Measurements from ENCODE around the gene ENKD1. TPM values are rescaled to one million over a fixed set of nuclear protein-coding genes. Genes with fewer than 3 reads are reported as not detected.

ENKD1 gene
- total RNA-seq, 4 donors from 2014 or later: 10.6 to 26.3 (median 13.4) TPM

GRCh38 chr16:67657751-67658518, 8.6 kb downstream of the ENKD1 start:
- Histone ChIP-seq H3K27me3 (peaks cover 0 to 19% of the 10 kb centered on the region in 2 donors), H3K4me1 (peaks cover 0 to 30% (median 10%) of the 10 kb centered on the region in 4 donors), H3K27ac (no peak overlapping the region), H3K9me3 (no peaks in the 10 kb centered on the region), H3K36me3 (peaks cover 0 to 3% (median 0%) of the 10 kb centered on the region in 3 donors), H3K4me3 (no peak overlapping the region)
- TF ChIP-seq POLR2A (IDR thresholded peaks at IDR 0.05): no peak
- TF ChIP-seq, protein P1, sequence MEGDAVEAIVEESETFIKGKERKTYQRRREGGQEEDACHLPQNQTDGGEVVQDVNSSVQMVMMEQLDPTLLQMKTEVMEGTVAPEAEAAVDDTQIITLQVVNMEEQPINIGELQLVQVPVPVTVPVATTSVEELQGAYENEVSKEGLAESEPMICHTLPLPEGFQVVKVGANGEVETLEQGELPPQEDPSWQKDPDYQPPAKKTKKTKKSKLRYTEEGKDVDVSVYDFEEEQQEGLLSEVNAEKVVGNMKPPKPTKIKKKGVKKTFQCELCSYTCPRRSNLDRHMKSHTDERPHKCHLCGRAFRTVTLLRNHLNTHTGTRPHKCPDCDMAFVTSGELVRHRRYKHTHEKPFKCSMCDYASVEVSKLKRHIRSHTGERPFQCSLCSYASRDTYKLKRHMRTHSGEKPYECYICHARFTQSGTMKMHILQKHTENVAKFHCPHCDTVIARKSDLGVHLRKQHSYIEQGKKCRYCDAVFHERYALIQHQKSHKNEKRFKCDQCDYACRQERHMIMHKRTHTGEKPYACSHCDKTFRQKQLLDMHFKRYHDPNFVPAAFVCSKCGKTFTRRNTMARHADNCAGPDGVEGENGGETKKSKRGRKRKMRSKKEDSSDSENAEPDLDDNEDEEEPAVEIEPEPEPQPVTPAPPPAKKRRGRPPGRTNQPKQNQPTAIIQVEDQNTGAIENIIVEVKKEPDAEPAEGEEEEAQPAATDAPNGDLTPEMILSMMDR (IDR thresholded peaks at IDR 0.05): no peak
- DNase-seq: no peak

DNA sequence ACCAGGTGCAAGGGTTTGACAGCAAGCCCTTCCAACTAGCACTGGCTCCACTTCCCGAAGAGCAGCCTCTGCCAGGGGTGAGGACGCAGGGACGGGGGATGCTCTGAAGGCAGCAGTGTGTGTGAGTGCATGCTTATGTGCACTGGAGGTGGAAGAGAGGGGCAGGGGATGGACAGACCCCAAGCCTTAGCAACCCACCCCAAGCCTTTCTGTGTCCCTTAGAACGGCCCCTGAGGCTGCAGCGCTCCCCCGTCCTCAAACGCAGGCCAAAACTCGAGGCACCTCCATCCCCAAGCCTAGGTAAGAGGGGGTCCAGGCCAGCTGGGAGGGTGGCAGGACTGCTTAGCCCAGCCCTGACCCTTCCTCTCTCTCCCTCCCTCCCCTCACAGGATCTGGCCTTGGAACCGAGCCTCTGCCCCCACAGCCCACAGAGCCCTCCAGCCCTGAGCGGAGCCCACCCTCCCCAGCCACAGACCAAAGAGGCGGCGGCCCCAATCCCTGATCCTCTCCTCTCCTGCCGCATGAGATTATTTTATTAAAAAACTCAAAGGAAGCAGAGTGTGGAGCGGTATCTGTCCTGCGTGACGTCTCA, 9.4 kb downstream of the ENKD1 start:
- H3K27me3 ChIP-seq: peaks cover 0 to 19% of the 10 kb centered on the region in 2 donors
- no peaks in the 10 kb centered on the region for H3K9me3 ChIP-seq
- TF ChIP-seq, protein P1 (IDR thresholded peaks at IDR 0.05): no peak
- no peak for TF ChIP-seq POLR2A (IDR thresholded peaks at IDR 0.05)
- DNase-seq: no peak
- no peak overlapping the region for H3K4me3 ChIP-seq
- no peak overlapping the region for H3K27ac ChIP-seq
- peaks cover 0 to 3% (median 0%) of the 10 kb centered on the region in 3 donors for H3K36me3 ChIP-seq
- peaks cover 0 to 36% (median 10%) of the 10 kb centered on the region in 4 donors for H3K4me1 ChIP-seq

- no peaks in the 10 kb centered on the region for H3K9me3 ChIP-seq
- peaks cover 0 to 34% (median 8%) of the 10 kb centered on the region in 4 donors for H3K4me1 ChIP-seq
- DNase-seq: no peak
- peaks cover 0 to 3% (median 0%) of the 10 kb centered on the region in 3 donors for H3K36me3 ChIP-seq
- H3K27ac ChIP-seq: no peak overlapping the region
- H3K4me3 ChIP-seq: no peak overlapping the region
- TF ChIP-seq, protein P1 (IDR thresholded peaks at IDR 0.05): no peak
- no peak for TF ChIP-seq POLR2A (IDR thresholded peaks at IDR 0.05)
- peaks cover 0 to 19% of the 10 kb centered on the region in 2 donors for H3K27me3 ChIP-seq
Measured at GRCh38 chr16:67656344-67657016, 10.1 kb downstream of the ENKD1 start.

DNA sequence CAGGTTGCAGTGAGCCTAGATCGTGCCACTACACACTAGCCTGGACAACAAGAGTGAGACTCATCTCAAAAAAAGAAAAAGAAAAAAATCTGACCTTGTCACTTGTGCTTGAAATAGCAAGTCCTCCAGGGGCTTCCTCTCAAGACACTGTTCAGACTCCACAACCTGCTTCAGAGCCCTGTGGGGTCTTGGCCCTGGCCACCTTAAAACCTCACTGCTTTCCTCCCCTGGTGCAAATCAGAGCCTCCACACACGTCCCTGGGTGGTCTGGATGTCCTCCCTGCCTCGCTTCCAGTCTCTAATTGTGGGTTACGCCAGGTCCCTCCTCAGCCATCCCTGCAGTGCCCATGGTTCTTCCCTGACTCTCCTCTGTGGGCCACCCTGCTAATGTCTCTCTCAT, 11.2 kb downstream of the ENKD1 start:
- Histone ChIP-seq H3K36me3 (peaks cover 0 to 3% (median 0%) of the 10 kb centered on the region in 3 donors), H3K27ac (no peak overlapping the region), H3K4me3 (no peak overlapping the region), H3K4me1 (peaks cover 0 to 28% (median 7%) of the 10 kb centered on the region in 4 donors), H3K9me3 (no peaks in the 10 kb centered on the region), H3K27me3 (peaks cover 0 to 19% of the 10 kb centered on the region in 2 donors)
- no peak for DNase-seq
- TF ChIP-seq, protein P1 (IDR thresholded peaks at IDR 0.05): no peak
- no peak for TF ChIP-seq POLR2A (IDR thresholded peaks at IDR 0.05)

- Histone ChIP-seq H3K27ac (no peak overlapping the region), H3K36me3 (peaks cover 0 to 3% (median 0%) of the 10 kb centered on the region in 3 donors), H3K4me1 (peaks cover 0 to 25% (median 6%) of the 10 kb centered on the region in 4 donors), H3K27me3 (peaks cover 0 to 19% of the 10 kb centered on the region in 2 donors), H3K4me3 (no peak overlapping the region), H3K9me3 (no peaks in the 10 kb centered on the region)
- no peak for DNase-seq
- TF ChIP-seq POLR2A (IDR thresholded peaks at IDR 0.05): no peak
Measured at GRCh38 chr16:67654403-67654911, 12.1 kb downstream of the ENKD1 start.

Measured in Peyer's patch (tissue), 4 donors.